NCI-H526 (cell line): Measurements from ENCODE around the gene FAM234A.

Experiments used
- DNase-seq, 2 experiments: peaks; one replicate each; lab custom pipeline; 2025; lab: John Stamatoyannopoulos, UW

FAM234A gene

GRCh38 chr16:280991-281659, 46.5 kb downstream of the FAM234A start:
- DNase-seq, result no peak

DNA sequence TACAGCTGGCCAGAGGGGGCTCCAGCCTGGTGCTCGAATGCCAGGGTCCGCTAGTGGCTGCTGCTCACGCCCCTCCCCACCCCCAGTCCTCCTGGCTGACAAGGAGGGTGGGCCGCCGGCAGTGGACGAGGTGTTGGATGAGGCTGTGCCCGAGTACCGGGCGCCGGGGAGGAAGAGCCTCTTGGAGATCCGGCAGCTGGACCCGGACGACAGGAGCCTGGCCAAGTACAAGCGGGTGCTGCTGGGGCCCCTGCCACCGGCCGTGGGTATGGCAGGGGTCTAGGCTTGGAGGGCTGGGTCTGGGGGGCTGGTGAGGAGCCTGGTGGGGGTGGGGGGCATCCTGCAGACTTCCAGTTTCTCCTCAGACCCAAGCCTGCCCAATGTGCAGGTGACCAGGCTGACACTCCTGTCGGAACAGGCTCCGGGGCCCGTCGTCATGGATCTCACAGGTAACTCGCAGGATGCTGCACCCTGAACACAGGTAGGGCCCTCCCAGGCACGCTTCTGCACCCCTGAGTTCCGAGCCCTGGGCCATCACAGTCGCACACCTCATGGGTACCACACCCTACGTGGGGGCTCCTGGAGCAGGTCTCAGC, 47.1 kb downstream of the FAM234A start:
- DNase-seq, result peak in 1 of 2 experiments; percentile 44

- no peak for DNase-seq
Measured at GRCh38 chr16:282491-282890, 47.9 kb downstream of the FAM234A start.

DNA sequence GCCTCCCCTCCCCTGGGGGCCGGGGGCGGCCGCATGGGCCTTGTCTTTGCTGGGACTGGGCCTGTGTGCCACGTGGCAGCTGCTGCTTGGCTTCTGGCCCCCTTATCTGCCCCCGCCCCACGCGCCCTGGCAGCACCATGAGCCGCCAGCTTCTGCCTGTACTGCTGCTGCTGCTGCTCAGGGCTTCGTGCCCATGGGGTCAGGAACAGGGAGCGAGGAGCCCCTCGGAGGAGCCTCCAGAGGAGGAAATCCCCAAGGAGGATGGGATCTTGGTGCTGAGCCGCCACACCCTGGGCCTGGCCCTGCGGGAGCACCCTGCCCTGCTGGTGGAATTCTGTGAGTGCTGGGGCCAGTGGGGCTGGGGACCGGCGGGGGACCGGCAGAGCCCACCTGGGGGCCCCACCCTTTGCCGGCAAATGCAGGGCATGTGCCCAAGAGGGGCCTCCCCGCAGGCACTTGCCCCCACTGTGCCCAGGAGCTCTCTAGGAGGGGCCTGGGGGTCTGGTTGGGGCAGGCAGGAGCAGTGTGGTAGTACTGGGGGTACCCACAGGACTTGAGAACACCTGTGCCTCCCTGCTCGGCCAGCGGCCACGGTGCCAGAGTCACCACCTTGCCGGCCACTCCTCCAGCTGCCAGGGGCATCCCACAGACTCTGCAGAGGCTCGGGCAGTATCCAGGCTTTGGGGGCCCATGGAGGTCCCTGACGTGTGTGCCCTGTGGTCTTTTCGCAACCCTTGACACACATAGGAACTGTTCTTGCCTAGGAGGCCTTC, 48.6 kb downstream of the FAM234A start, which contains the start of gene PDIA2:
TSS of gene PDIA2 (plus strand) at position 132 of the 773 bp plus-strand sequence. CDS start at position 138, 6 bp downstream.
- no peak for DNase-seq

DNA sequence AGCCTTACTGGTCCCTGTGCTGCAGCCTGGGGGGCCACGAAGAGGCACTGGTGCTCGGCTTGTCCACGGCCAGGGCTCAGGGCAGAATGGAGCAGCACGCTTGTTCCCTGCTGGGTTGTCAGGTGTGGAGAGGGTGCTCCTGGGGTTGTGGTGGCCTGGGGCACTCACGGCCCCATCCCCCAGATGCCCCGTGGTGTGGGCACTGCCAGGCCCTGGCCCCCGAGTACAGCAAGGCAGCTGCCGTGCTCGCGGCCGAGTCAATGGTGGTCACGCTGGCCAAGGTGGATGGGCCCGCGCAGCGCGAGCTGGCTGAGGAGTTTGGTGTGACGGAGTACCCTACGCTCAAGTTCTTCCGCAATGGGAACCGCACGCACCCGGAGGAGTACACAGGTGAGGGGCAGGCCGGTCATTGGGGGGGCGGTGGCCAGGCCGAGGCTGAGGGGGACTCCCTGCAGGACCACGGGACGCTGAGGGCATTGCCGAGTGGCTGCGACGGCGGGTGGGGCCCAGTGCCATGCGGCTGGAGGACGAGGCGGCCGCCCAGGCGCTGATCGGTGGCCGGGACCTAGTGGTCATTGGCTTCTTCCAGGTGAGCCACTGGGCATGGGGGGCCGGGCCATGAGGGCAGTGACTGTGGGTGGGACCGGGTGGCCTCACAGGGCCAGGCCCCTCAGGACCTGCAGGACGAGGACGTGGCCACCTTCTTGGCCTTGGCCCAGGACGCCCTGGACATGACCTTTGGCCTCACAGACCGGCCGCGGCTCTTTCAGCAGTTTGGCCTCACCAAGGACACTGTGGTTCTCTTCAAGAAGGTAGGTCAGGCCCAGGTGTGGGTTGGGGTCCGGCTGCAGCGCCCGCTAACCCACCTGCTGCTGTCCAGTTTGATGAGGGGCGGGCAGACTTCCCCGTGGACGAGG, 49.8 kb downstream of the FAM234A start:
- no peak for DNase-seq

DNA sequence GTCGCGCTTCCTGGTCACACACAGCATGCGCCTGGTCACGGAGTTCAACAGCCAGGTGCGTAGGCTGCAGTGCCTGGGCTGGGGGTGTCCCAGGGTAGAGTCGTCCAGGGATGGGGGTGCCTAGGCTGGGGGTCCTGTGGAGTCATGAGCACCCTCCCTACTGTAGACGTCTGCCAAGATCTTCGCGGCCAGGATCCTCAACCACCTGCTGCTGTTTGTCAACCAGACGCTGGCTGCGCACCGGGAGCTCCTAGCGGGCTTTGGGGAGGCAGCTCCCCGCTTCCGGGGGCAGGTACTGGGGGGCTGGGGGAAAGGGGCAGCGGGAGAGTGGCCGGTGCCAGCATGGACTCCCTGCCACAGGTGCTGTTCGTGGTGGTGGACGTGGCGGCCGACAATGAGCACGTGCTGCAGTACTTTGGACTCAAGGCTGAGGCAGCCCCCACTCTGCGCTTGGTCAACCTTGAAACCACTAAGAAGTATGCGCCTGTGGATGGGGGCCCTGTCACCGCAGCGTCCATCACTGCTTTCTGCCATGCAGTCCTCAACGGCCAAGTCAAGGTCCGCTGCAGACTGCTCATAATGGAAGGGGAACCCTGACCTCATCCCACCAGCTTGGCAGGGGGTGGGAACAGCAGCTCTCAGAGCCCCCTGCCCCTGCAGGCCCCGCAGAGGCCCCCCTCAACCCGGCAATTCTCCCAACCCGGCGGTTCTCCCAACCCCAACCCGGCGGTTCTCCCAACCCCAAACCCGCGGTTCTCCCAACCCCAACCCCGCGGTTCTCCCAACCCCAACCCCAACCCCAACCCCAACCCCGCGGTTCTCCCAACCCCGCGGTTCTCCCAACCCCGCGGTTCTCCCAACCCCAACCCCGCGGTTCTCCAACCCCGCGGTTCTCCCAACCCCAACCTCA, 50.8 kb downstream of the FAM234A start:
- DNase-seq, result no peak

DNA sequence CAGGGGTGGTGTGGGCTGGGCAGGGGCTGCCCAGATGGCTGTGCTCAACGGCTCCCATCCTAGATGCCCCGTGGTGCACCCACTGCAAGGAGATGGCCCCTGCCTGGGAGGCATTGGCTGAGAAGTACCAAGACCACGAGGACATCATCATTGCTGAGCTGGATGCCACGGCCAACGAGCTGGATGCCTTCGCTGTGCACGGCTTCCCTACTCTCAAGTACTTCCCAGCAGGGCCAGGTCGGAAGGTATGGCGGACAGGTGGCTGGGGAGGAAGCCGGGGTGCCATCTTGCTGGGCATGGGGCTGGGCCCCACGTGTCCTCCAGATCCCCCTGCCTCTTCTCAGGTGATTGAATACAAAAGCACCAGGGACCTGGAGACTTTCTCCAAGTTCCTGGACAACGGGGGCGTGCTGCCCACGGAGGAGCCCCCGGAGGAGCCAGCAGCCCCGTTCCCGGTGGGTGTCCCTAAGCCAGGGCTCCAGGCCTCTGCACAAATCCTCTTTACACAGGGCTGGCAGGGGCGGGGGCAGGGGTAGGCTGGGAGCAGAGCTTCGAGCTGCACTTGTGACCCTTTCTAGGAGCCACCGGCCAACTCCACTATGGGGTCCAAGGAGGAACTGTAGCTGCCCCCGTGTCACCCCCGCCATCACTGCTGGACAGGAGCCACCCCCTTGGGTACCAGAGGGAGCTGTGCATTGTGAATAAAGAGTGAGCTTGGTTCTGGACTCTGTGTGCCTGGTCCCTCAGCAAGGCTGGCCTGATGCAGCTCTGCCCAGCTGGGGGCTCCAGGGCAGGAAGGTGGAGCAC, 52.1 kb downstream of the FAM234A start:
- DNase-seq, result no peak

DNA sequence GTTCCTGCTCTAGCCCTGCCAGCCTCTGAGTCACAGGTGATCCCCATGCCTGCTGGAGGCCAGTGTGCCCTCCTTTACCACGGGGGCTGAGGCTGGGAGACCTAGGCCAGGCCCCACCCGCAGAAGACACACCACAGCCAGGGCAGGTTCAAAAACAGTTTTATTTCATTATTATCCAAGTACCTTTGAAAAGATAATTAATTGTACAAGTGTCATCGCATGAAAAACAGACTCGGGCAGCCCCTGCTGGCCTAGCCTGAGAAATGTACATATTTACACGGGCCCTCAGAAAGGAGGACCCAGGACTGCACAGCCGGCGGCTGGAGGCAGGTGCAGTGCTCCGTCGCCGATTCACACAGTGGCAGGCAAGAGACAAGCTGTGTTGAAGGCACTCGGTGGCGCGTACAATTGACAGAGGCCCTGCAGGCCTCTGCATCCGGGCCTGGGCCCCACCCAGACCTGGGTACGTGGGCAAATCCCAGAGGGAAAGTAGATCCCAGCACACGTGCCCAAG, 52.7 kb downstream of the FAM234A start:
- no peak for DNase-seq

- no peak for DNase-seq
Measured at GRCh38 chr16:287981-288920, 53.6 kb downstream of the FAM234A start.

- no peak for DNase-seq
Measured at GRCh38 chr16:289395-289997, 54.9 kb downstream of the FAM234A start.

- no peak for DNase-seq
Measured at GRCh38 chr16:290015-290680, 55.5 kb downstream of the FAM234A start.

GRCh38 chr16:290681-291405, 56.2 kb downstream of the FAM234A start:
- no peak for DNase-seq

GRCh38 chr16:291539-291938, 56.9 kb downstream of the FAM234A start:
- DNase-seq, result no peak

DNA sequence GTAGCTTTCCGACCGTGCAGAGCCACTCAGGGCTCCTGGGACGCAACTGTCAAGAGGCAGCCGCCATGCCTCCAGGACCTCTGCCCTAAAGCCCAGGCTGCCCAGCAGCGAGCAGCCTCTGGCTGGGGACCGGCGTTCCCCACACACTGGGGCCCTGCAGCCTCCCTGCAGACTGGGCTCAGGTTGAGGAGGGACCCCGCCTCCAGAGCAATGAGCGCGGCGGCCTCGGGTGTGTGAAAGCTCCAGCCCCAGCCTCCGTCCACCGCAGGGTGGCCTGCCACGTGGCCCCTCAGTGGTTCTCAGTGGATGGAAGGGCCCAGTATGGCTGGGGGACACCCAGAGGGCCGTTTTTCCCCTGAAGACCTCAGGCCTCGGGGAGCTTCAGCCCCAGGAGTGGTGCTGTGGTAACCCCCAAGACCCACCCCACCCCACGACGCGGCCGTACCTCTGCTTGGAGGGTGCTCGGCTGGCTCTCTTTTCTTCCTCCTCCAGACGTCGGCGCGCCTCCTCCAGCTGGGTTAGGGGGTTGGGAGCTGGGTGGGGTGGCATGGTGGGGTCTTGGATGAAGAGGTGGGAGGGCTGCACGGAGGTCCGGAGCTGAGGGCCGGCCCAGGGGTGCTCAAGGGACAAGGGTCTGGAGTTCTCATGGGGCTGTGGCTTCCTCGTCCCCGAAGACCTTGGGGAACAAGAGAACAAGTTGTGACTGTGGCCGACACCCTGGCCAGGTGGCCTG, 58.6 kb downstream of the FAM234A start:
- no peak for DNase-seq

- no peak for DNase-seq
Measured at GRCh38 chr16:296276-296675, 61.7 kb downstream of the FAM234A start.

DNA sequence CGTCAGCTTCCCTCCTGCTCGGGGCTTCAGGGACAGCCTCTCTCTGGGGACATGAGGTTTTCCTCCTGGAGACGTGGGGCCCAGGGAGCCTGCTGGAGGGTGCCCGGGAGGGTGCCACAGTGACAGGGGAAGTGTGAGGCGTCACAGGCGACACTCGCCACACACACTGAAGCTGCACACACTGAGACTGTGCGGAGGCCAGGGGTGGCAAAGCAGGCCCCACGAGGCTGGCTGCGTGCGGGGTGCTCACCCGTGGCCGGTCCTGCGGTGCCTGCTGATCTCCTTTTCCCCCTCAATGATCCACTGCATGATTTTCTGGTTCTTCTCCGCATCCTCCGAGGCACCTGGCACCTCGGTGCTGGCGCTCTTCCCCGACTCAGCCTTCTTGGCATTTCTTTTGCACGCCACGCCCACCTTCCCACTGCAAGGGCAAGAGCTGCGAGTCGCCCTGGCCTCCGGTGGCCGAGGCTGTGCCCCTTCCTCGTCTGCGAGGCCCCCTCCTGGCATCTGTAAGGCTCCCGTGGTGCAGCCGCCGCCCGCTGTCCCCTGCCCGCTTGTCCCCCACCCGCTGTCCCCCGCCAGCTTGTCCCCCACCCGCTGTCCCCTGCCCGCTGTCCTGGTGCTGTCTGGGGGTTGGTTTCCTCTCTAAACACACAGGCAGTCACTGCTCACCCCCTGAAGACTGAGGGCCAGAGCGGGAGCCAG, 62.3 kb downstream of the FAM234A start:
- DNase-seq, result no peak
